GM18505 (cell line): ENCODE results near the gene RANBP3.

Source experiments
- ATAC-seq: cut with Tn5 transposase; IDR thresholded peaks from one replicate; pipeline ENCODE4 v1.9.1; 2021; ENCODE audit not compliant: unreplicated experiment
- POLR2A ChIP-seq: IDR thresholded peaks from 4 replicates; pipeline ENCODE4 v1.6.1; 2011; ENCODE audit warnings: borderline replicate concordance; ENCODE audit not compliant: insufficient read depth, insufficient read length; ENCODE audit errors: extremely low read depth

The RANBP3 gene

DNA sequence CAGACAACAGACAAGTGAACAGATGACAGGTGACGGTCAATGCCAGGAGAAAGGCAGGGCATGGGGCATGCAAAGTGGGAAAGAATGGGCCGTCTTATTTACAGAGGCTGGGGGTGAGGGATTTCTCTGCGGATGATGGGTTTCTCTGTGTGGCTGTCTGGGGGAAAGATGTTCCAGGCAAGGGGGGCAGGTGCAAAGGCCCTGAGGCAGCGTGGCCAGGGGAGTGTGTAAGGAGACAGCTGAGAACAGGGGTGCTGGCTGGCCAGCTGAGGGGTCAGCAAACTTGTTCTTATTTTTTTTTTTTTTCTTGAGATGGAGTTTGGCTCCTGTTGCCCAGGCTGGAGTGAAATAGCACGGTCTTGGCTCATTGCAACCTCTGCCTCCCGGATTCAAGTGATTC is 21.8 kb upstream of the RANBP3 start:
- TF ChIP-seq POLR2A = no peak
- no peak for ATAC-seq

DNA sequence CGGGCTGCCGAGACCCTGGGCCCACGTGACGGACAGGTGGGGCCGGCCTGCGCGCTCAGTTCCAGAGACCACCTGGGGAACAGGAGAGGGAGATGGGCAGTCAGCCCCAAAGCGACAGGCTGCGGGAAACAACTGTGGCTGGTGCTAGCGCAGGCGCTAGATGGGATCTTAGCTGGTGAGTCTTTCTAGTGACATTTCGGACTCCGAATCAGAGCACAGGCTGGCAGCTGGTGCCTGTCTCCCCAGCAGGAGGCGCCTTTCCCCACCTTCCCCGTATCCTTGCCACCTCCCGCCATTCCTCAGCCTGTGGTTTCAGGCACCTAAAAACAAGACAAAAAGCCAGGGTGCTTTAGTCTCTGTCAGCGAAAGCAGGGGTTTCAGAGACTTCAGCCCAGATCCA is 19.4 kb upstream of the RANBP3 start:
- ATAC-seq = no peak
- TF ChIP-seq POLR2A = no peak

DNA sequence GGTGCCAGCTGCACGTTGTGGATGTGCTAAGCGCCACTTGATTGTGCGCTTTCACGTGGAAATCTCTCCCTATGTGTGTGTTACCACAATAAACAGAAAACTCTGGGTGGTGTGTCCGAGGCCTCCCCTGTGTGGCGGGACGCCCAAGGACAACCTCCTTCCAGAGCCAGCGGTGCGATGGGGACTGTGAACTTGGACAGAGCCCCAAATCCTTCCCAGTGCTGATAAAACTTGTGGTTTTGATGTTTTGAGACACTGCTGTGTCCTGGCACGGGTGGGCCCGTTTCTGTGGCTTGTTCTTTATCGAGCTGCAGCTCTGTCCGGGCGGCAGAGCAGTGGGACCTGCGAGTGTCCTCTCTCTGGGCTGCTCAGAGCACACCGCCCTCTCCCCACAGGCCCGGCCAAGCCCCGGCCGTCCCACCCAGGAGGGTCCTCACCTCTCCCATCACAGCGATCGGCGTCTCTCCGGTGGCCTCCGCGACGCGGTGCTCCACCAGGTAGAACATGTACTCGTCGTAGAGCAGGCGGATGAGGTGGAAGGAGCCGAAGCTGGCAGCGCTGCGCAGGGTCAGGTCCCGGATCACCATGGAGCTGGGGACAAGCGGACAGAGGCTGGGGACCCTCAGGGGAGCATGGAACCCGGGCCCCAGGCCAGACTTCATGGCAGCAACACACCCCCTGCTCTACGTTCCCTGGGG is 18.8 kb upstream of the RANBP3 start:
- no peak for ATAC-seq
- TF ChIP-seq POLR2A = no peak

DNA sequence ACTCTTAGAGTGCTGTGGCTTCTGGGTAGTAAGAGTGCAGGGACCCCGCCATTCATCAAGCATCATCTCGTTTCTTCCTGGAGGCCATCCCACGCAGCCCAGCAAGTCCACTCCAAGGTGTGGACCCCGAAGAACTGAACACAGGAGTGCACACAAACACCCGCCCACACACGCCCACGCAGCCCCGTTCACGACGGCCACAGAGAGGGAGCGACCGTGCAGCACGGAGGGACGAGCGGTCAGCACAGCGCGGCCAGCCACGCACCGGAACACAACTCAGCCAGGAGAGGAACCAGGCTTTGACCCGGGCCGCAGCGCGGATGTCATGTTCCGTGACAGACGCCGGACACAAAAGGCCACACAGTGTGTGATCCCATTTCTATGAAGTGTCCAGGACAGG is 18.2 kb upstream of the RANBP3 start:
- no peak for TF ChIP-seq POLR2A
- no peak for ATAC-seq

DNA sequence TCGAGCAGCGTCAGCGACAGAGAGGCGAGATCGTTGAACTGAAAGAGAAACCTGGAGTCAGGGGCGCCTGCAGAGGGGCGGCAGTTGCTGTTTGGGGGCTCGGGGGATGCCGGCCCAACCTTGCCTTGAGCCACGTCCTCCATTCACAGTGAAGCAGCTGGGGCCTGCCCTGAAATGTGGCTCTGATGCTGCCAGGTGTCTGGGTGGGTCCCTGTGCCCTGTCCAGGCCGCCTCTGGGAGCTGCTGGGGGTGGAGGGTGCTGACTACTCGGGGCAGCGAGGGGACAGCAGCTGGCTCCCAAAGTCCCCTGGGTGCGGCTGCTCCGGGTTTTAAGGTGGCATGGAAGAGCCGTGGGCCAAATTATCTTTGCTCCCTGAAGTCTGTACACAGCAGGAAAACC is 17.7 kb upstream of the RANBP3 start:
- TF ChIP-seq POLR2A = no peak
- ATAC-seq = no peak

DNA sequence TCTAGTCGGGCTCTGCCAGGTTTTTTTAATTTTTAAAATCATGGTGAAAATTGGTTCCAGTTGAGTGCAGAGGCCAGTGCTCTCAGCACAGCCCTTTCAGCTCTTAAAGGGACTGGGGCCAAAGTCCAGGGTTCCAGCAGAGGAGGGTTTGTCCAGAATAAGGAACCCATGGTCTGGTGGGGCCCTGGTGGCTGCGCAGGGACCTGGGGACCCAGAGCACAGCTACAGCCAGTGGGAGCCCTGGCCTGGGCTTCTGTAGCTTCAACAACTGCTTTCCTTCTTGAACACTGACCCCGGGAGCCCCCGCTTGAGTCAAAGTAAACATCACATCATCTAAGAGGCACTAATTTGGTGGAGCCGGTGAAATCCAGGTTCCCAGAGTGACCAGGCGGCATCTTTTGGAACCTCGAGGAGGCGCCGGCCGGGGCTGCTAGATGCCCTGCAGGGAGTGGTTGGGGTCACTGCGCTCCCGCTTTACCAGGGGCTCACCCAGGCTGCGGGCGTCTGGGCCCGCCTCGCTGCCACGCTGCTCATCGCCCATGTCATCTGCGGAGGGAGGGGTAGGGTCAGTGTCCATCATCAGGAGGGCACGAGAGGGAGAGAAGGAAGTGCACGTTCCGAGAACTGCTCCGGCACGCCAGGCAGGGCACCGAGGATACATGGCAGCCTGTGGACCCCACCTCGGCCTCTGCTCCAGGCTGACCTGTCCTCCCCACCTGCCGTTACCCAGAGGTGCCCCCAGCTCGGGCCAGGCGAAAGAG is 16.6 kb upstream of the RANBP3 start:
- TF ChIP-seq POLR2A = no peak
- ATAC-seq = no peak

DNA sequence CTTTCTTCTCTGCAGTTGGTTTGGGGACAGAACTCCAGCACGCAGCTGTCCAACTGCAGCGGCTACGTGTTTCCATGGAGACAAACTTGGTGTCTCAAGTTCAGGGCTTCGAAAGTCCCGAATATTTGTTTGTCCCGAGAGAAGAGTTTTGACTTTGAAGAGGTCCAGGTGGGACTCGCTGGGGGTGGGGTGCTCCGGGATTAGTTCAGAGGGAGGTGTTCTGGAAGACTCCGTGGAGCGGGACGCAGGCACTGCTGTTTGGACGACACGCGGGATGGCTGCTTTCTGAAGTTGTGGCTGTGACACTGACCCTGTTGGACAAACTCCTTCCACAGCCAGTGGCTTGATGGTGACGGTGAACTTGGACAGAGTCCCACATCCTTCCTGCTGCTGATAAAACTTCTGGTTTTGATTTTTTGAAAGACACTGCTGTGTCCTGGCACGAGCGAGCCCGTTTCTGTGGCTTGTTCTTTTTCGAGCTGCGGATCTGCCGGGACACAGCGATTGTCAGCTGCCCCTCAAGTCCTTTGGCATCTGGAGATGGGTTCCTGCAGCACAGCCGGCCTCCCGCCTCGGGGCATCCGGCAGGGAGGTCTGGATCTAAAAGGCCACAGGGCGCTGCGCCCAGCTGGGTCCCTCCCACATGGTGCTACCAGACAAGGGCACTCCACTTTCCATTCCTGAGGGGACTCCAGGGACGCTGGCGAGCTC is 15.9 kb upstream of the RANBP3 start:
- no peak for ATAC-seq
- no peak for TF ChIP-seq POLR2A

DNA sequence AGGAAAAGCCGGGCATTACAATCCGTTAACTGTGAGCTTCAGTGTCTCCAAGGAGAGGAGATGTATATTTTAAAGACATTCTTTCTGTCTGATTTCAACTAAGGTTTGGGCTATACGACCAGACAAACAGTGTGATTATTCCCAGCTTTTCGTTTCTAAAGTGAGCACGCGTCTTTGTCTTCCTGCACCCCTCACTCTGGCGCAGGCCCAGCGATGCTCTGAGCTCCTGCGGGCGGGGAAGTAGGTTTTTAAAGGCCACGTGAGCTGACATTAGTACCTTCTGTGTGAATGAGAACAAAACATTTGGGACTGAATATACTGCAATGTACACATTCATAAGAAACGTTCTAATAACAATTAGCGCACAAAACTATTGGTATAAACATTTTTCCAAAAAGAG is 15.3 kb upstream of the RANBP3 start:
- ATAC-seq = no peak
- no peak for TF ChIP-seq POLR2A

DNA sequence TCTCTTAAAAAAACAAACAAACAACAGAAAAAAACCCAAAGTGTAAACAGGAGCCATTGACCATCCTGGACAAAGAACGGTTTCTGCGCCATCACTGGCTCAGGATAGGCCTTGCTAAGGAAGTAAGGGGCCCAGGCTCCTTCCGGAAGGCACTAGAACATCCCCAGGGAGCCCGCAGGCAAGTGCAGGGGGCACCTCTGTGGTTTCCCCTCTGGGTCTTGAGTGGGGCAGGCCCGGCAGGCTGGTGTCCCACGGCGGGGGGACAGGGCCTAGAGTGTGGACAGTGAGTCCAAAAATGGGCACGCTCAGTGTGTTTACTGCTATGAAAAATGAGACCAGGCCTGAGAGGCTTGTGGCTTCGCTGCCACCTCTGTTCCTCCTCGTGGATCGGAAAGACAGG is 14.8 kb upstream of the RANBP3 start:
- TF ChIP-seq POLR2A = no peak
- no peak for ATAC-seq

DNA sequence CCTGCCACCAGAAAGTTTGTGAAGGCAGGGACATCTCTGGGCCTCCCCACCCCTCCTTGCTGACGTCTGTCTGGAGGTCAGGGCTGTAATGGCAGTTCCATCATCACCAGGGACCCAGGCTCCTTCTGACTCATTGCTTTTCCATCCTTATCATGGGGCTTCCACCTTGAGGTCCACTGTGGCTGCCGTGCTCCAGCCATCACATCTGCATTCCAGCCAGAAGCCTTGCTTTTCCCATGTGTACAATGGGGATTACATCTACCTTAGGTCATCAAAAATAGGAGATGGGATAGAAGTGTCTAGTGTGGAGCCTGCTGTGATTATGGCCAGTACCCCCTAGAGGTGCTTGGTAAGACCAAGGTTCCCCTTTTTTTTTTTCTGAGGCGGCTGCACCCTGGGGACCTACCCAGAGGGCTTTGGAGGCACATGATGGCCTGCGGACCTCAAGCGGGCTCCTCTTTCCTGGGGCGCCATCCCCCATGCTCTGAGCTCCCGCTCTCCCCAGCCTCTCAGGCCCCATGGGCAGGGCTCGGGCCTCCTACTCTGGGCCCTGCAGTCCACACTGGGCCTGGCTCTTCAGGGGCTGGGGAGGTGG is 13.4 kb upstream of the RANBP3 start:
- no peak for TF ChIP-seq POLR2A
- ATAC-seq = no peak

DNA sequence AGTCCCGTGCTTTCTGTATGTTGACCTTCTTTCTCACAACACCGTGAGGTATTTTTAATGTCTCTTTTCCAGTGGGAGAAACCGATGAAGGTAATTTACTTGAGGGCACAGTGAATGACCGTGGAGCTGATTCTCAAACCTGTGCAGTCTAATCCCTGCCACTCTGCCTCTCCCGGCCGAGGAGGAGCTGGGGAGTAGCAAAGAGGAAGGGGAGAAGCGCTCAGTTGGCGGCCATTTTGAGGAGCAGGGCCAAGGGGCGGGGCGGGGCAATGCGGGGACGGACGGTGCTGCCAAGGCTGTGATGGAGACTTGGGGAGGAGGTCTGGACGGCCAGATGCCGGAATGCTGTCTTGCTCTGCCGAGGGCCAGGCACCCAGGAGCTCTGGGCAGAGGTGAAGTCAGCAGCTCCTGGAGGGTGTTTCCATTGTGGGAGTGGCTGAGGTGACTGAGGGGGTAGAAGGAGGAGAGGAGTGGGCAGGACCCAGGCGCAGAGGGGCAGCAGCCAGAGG is 12.4 kb upstream of the RANBP3 start:
- ATAC-seq = no peak
- no peak for TF ChIP-seq POLR2A

DNA sequence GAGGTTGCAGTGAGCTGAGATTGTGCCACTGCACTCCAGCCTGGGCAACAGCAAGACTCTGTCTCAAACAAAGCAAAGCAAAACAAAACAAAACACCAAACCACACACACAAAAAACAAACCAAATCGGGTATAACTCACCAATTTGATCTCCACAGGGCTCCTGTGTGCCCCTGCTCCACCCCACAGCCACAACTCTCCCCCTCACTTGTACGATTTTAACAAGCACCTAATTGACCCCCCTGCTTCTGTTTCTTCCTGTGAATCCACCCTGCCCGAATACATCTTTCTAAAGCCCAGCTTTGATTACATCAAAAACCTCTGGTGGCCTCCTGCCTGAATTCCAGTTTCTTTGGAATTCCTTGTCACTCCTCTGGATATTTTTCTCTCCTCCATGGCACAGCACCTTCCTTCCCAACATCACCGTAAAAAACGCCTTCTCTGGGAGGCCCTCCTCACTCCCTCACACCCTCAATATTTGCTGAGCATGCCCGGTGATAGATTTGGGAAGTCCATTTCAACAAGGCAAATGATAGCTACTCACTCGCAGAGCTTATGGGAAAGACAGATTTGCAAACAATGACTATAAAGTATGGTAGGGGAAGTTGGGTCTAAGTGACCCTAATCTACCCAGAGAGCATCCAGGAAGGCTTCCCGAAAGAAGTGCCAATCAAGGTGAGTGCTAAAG is 11.6 kb upstream of the RANBP3 start:
- TF ChIP-seq POLR2A = no peak
- ATAC-seq = no peak
